Choroid plexus epithelial cell (primary cell): Measurements from ENCODE around the gene FKBP11.
A peak's percentile ranks its signal among the peaks of the same experiment; 100 is the strongest.

Experiments
- DNase-seq: peaks from one replicate; pipeline ENCODE4 v3.0.0-alpha.2; 2010; ENCODE audit warnings: low read depth
- H3K4me3 ChIP-seq: 2 replicates; pipeline ENCODE4 v1.5.1; 2011; ENCODE audit warnings: low read depth, mild to moderate bottlenecking, control low read depth, low read length, moderate library complexity
- TF ChIP-seq, protein P1 (sequence below): conservative IDR thresholded peaks from 2 replicates; pipeline ENCODE4 v1.5.1; 2011; ENCODE audit warnings: low read depth, mild to moderate bottlenecking, control low read depth, inconsistent platforms, low read length, moderate library complexity

The FKBP11 gene

DNA sequence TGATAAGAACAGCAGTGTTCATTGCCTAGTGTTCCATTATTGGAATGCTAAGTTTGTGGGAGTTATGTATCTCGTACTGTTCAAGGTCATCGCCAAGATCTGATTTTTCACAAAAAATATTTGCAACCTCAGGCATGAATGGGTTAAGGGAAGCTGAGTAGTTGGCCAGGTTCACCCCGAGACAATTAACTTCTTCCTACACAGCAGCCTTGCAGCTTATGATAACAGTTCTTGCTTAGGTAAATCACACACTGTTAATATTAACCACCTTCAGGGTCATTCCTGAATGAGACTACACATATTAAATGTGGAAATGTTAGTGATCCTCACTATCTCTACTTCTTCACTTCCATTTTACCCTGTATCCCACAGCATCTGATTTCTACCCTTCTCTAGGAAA lies 18.0 kb downstream of the FKBP11 start:
- H3K4me3 ChIP-seq = no peak overlapping the region
- TF ChIP-seq, protein P1, sequence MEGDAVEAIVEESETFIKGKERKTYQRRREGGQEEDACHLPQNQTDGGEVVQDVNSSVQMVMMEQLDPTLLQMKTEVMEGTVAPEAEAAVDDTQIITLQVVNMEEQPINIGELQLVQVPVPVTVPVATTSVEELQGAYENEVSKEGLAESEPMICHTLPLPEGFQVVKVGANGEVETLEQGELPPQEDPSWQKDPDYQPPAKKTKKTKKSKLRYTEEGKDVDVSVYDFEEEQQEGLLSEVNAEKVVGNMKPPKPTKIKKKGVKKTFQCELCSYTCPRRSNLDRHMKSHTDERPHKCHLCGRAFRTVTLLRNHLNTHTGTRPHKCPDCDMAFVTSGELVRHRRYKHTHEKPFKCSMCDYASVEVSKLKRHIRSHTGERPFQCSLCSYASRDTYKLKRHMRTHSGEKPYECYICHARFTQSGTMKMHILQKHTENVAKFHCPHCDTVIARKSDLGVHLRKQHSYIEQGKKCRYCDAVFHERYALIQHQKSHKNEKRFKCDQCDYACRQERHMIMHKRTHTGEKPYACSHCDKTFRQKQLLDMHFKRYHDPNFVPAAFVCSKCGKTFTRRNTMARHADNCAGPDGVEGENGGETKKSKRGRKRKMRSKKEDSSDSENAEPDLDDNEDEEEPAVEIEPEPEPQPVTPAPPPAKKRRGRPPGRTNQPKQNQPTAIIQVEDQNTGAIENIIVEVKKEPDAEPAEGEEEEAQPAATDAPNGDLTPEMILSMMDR = no peak

DNA sequence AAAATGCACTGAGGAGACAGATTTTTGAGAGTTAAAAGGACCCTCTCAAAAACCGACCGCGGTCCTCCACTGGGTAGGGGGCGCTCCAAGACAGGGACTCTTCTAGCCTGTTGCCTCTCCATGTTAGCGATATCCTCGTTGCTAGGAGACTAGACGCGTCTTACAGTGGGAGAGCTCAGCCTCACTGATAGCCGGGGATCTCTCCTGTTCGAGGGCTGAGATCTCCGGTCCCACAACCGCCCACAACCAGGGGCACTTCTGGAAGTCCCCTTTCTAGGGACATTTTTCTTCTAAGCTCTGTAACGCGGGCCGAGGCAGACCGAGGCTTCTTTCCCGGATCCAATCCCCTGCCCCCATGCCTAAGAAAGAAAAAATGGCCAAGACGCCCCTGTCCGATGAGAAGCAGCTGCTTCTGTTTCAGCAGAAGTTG lies 21.3 kb downstream of the FKBP11 start:
- H3K4me3 ChIP-seq = peak overlapping the region; percentile 50
- TF ChIP-seq, protein P1 = peak; percentile 78
- peak; percentile 94 for DNase-seq

More for the DNA sequence above, 18.0 kb downstream of the FKBP11 start:
- no peak for DNase-seq

DNA sequence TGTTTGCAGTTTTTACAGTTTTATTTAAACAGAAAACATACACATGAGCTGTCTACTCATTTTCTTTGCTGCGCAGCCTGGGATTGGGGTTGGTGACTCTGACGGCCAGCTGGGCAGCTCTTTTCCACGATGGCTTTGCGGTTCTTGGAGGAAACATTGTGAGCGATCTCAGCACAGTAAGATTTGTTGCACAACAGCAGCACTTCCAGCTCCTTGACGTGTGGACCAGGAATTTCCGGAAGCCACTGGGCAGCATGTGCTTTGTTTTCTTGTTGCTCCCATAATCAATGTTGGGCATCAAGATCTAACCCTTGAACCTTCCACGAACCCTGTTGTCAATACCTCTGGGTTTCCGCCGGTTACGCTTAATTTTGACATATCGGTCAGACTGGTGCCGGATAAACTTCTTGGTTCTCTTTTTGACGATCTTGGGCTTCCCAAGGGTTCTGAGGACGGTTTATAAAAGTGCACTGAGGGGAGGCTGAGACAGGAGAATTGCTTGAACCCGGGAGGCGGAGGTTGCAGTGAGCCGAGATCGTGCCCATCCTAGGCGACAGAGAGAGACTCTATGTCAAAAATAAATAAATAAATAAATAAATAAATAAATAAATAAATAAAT lies 21.8 kb downstream of the FKBP11 start:
- DNase-seq = peak; percentile 62
- TF ChIP-seq, protein P1 = no peak

DNA sequence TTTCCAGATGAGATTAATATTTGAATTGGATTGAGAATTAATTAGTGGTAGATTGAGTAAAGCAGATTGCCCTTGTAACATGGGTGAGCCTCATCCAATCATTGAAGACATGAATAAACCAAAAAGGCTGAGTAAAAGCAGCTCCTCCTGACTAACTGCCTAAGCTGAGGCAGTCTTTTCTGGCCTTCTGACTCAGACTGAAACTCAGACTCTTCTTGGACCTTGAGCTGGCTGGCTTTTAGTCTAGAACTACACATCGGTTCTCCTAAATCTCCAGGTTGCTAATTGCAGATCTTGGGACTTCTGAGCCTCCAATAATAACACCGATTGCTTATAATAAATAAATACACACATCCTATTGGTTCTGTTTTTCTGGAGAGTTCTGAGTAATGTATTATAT lies 24.0 kb downstream of the FKBP11 start:
- DNase-seq = peak; percentile 23
- TF ChIP-seq, protein P1 = no peak
- H3K4me3 ChIP-seq = no peak overlapping the region

More for the DNA sequence above, 21.8 kb downstream of the FKBP11 start:
- H3K4me3 ChIP-seq = no peak overlapping the region

DNA sequence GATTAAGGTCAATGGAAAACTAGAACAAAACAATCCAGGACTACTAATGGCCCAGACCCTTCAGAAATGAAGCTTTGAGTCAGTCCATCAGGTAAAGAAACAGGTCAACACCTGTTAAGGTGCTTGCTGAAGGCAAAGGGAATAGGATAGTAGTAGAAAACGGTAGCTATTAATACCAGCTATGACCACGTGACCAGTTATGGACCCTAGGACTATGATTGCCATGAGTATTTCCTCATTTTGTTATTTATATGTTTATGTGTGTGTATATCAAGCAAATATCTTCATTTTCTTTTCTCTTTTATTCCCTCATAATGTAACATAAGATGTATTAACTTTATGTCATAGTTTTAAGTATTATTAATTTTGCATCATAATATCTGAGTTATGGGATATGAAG lies 25.6 kb downstream of the FKBP11 start:
- DNase-seq = no peak
- TF ChIP-seq, protein P1 = no peak
- H3K4me3 ChIP-seq = no peak overlapping the region

DNA sequence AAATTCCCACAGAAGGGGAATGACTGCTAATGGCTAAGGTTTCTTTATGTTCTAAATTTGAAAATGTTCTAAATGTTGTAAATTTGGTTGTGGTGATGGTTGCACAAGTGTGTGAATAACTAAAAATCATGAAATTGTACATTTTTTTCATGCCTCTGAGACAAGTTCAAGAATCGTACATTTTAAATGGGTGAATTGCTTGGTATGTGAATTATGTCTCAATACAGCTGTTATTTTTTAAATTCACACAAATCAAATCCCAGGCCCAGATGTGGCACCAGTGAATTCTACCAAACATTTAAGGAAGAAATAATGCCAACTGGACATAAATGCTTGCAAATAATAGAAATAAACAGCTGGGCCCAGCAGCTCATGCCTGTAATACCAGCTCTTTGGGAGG lies 31.0 kb downstream of the FKBP11 start:
- H3K4me3 ChIP-seq = no peak overlapping the region
- no peak for DNase-seq
- TF ChIP-seq, protein P1 = no peak
